Measurements from ENCODE around the gene AKR1B15. TPM values are rescaled to one million over a fixed set of nuclear protein-coding genes. Genes with fewer than 3 reads are reported as not detected.

Gene AKR1B15
- total RNA-seq, 1 experiment from 2014 or later: 0.73 TPM

DNA sequence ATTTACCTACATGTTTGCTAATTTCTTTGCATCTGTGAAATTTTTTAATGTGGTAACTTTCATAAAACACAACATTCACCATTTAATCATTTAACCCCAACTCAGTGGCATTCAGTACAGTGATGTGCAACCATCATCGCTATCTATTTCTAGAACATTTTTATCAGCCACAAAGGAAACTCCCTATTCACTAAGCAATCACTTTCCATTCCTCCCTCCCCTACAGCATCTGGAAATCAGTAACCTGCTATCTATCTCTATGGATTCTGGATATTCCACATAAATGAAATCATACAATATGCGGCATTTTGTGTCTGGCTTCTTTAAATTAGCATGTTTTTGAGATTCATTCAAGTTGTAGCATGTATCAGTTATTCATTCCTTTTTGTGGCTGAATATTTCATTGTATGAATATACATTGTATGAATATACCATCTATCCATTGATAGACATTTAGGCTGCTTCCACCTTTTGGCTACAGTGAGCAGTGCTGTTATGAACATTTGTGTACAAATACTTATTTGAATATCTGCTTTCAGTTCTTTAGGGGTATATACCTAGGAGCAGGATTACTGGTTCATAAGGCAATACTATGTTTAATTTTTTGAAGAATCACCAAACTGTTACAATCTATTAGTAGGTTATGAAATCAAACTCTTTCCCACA lies 78.3 kb downstream of the AKR1B15 start:
- intact Hi-C loops (cut with micrococcal nuclease; ENCODE audit: unreplicated experiment): no loop called here
- CTCF ChIA-PET: no interaction called here
- Mint-ChIP-seq H3K36me3 (ENCODE audit: insufficient read depth, unreplicated experiment) (no peaks in the 10 kb centered on the region), H3K9me3 (ENCODE audit: low read depth, unreplicated experiment) (no peaks in the 10 kb centered on the region), H3K27me3 (ENCODE audit: unreplicated experiment) (peaks cover 43% of the 10 kb centered on the region), H3K4me3 (ENCODE audit: low read depth, unreplicated experiment) (no peak overlapping the region), H3K4me1 (ENCODE audit: low read depth, unreplicated experiment) (no peaks in the 10 kb centered on the region), H3K27ac (ENCODE audit: unreplicated experiment) (no peak overlapping the region)
- no TSS peak for BruUV-seq (replicated peaks)
- no peak for DNase-seq
- no peak for TF ChIP-seq CTCF (IDR thresholded peaks at IDR 0.05; ENCODE audit: unreplicated experiment)

DNA sequence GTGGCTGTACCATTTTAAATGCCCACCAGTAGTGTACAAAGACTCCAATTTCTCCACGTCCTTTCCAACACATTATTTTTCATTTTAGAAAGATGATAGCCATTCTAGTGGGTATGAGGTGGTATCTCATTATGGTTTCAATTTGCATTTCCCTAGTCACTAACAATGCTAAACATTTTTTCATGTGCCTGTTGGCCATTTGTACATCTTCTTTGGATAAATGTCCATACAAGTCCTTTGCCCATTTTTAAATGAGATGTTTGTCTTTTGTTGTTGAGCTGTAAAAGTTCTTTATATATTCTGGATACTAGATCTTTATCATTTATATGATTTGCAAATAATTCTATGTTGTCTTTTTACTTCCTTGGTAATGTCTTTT lies 78.9 kb downstream of the AKR1B15 start:
- no peak for DNase-seq
- Mint-ChIP-seq H3K27me3 (ENCODE audit: unreplicated experiment) (peaks cover 37% of the 10 kb centered on the region), H3K9me3 (ENCODE audit: low read depth, unreplicated experiment) (no peaks in the 10 kb centered on the region), H3K4me1 (ENCODE audit: low read depth, unreplicated experiment) (no peaks in the 10 kb centered on the region), H3K4me3 (ENCODE audit: low read depth, unreplicated experiment) (no peak overlapping the region), H3K36me3 (ENCODE audit: insufficient read depth, unreplicated experiment) (no peaks in the 10 kb centered on the region), H3K27ac (ENCODE audit: unreplicated experiment) (no peak overlapping the region)
- CTCF ChIA-PET: no interaction called here
- intact Hi-C loops (cut with micrococcal nuclease; ENCODE audit: unreplicated experiment): no loop called here
- no peak for TF ChIP-seq CTCF (IDR thresholded peaks at IDR 0.05; ENCODE audit: unreplicated experiment)
- BruUV-seq (replicated peaks): no TSS peak

GRCh38 chr7:134629445-134629844 lies 80.5 kb downstream of the AKR1B15 start:
- Mint-ChIP-seq H3K27ac (ENCODE audit: unreplicated experiment) (no peak overlapping the region), H3K4me3 (ENCODE audit: low read depth, unreplicated experiment) (no peak overlapping the region), H3K9me3 (ENCODE audit: low read depth, unreplicated experiment) (no peaks in the 10 kb centered on the region), H3K36me3 (ENCODE audit: insufficient read depth, unreplicated experiment) (no peaks in the 10 kb centered on the region), H3K27me3 (ENCODE audit: unreplicated experiment) (peaks cover 30% of the 10 kb centered on the region), H3K4me1 (ENCODE audit: low read depth, unreplicated experiment) (no peaks in the 10 kb centered on the region)
- no TSS peak for BruUV-seq (replicated peaks)
- no peak for TF ChIP-seq CTCF (IDR thresholded peaks at IDR 0.05; ENCODE audit: unreplicated experiment)
- no peak for DNase-seq
- CTCF ChIA-PET: no interaction called here
- intact Hi-C loops (cut with micrococcal nuclease; ENCODE audit: unreplicated experiment): no loop called here

Other genes with a start within 250 kb of the AKR1B15 start
- 13.3 and 14.5 TPM in 2 replicates for gene SLC35B4, start 232.2 kb upstream of the AKR1B15 start, total RNA-seq (2022)
- gene AKR1B1, start 90.0 kb upstream of the AKR1B15 start, total RNA-seq (2022): 115 and 139 TPM in 2 replicates
- 26.4 and 62.5 TPM in 2 replicates for gene AKR1B10, start 21.5 kb upstream of the AKR1B15 start, total RNA-seq (2022)
- 23.3 and 32.5 TPM in 2 replicates for gene BPGM, start 97.7 kb downstream of the AKR1B15 start, total RNA-seq (2022)
- gene CALD1, start 230.5 kb downstream of the AKR1B15 start, total RNA-seq (2022): 5.5 and 9.3 TPM in 2 replicates

All from Calu3 (cell line).